Body of pancreas (tissue), 4 donors: ENCODE data around the gene MTMR1. TPM values are rescaled to one million over a fixed set of nuclear protein-coding genes. Genes with fewer than 3 reads are reported as not detected.

Experiments
- ATAC-seq: fragments of 150-250 bp; one replicate; pipeline ENCODE4 v1.9.1; 2016
- DNase-seq, 4 donors: peaks; one replicate each; pipeline ENCODE4 v3.0.0-alpha.2; 2019
- H3K27ac ChIP-seq, 4 donors: fragments of 200-600 bp; sonication (generic); 1 replicate in 3 of 4; 2 replicates in 1 of 4; pipeline versions ENCODE4 v1.5.1 to v1.6.1; 2016 to 2019; ENCODE audit warnings: mild to moderate bottlenecking in 1 of 4, mixed read lengths in 1 of 4, moderate library complexity in 1 of 4
- H3K27me3 ChIP-seq, 2 donors: fragments of 200-600 bp; sonication (generic); one replicate each; pipeline ENCODE4 v1.6.0; 2016; ENCODE audit warnings: mild to moderate bottlenecking in 1 of 2
- H3K36me3 ChIP-seq, 2 donors: fragments of 200-600 bp; sonication (generic); replicated peaks in 1 of 2; 2 replicates each; pipeline ENCODE4 v1.5.1; 2016; ENCODE audit warnings: low read depth in 2 of 2; ENCODE audit not compliant: insufficient read depth in 1 of 2
- H3K4me1 ChIP-seq: fragments of 200-600 bp; sonication (generic); one replicate; pipeline ENCODE4 v1.6.0; 2016
- H3K4me3 ChIP-seq, 2 donors: fragments of 200-600 bp; sonication (generic); 1 replicate in 1 of 2; 2 replicates in 1 of 2; pipeline ENCODE4 v1.5.1; 2016 to 2019
- H3K9me3 ChIP-seq, 3 donors: fragments of 200-600 bp; sonication (generic); 1 replicate in 2 of 3; 2 replicates in 1 of 3; pipeline ENCODE4 v1.5.1; 2016
- CTCF ChIP-seq, 7 experiments: fragments of 450-650 bp in 4 of 7; fragments of 200-600 bp in 3 of 7; sonication (generic) in 3 of 7; IDR thresholded peaks; one replicate each; pipeline ENCODE4 v1.5.1; 2016 to 2019; ENCODE audit warnings: antibody characterized with exemption in 7 of 7
- POLR2A ChIP-seq, 3 donors: fragments of 450-650 bp; IDR thresholded peaks; one replicate each; pipeline ENCODE4 v1.6.1; 2016; ENCODE audit warnings: antibody characterized with exemption in 3 of 3, mild to moderate bottlenecking in 2 of 3
- WGBS, 2 donors: methylation state at CpG; one replicate each; pipeline ENCODE4 v1.1.5; 2017; 5-methylcytosine and 5-hydroxymethylcytosine counted together
- intact Hi-C: fragments of 100-400 bp; cut with DNase I; formaldehyde crosslinking; loops from one replicate; pipeline ENCODE4 v1.15.1; 2023
- total RNA-seq, 2 donors: library from RNA; depleted of rRNA; stranded (reverse); fragments of >200 nt; gene quantifications; one replicate each; pipeline ENCODE4 v1.1.0, GENCODE V29; 2016

MTMR1 gene
- total RNA-seq, 2 donors from 2014 or later = 7.6 to 9.1 TPM

DNA sequence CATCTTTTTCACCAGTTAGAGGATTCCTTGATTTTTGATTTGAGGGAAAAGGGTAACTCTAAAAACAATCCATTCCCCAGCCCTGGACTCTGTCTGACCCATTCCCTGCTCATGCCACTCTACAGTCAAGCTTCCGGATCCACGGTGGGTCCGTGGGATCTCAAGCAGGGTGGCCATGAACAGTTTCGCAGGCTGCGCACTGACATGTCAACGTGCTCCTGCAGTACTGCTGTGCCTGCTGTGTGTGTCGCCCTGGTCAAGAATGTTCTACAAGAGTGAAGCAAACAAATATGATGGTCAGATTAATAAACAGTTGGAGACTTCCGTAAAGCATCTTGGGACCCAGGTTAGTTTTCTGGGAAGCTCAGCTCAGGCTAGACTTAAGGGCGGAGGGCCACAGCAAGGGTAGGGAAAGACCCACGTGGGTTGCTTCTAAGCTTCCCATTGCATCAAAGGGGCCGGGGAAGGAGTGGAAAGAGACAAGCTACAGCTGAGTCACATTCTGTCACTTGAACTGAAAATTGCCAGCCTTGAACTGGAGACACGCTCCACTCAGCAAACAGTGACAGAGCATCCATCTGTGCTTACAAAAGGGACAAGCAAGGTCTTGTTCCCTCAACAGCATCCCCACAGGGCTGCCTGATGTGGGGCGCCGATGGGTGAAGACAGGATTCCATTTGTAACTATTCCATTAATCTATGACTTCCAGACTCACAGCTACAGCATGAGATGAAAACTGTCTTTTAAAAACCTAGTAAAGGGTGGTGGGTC is 81.8 kb downstream of the MTMR1 start:
- no peak overlapping the region for H3K4me3 ChIP-seq
- intact Hi-C loops = loop anchor here (5.0 kb wide), 1 partner anchor 307 kb away; no protein-coding TSS in a partner anchor
- no peak for ATAC-seq
- H3K9me3 ChIP-seq = no peaks in the 10 kb centered on the region
- no peaks in the 10 kb centered on the region for H3K36me3 ChIP-seq
- WGBS, 2 donors = 95 to 96% methylated on average over 12 to 14 of the region's 14 CpGs
- H3K27ac ChIP-seq = no peak overlapping the region
- DNase-seq = no peak
- TF ChIP-seq CTCF (IDR thresholded peaks at IDR 0.05) (no peak), POLR2A (IDR thresholded peaks at IDR 0.05) (no peak)
- no peaks in the 10 kb centered on the region for H3K27me3 ChIP-seq
- no peaks in the 10 kb centered on the region for H3K4me1 ChIP-seq

GRCh38 chrX:150775569-150776350 is 82.6 kb downstream of the MTMR1 start:
- intact Hi-C loops = no loop called here
- Histone ChIP-seq H3K9me3 (no peaks in the 10 kb centered on the region), H3K27me3 (no peaks in the 10 kb centered on the region), H3K4me3 (no peak overlapping the region), H3K27ac (no peak overlapping the region), H3K36me3 (no peaks in the 10 kb centered on the region), H3K4me1 (no peaks in the 10 kb centered on the region)
- no peak for DNase-seq
- WGBS, 2 donors = 72% methylated on average over 4 of the region's 18 CpGs; no CpG with 5 or more reads in 1 of the 2 donors
- no peak for ATAC-seq
- TF ChIP-seq POLR2A (IDR thresholded peaks at IDR 0.05) (no peak), CTCF (IDR thresholded peaks at IDR 0.05) (no peak)

DNA sequence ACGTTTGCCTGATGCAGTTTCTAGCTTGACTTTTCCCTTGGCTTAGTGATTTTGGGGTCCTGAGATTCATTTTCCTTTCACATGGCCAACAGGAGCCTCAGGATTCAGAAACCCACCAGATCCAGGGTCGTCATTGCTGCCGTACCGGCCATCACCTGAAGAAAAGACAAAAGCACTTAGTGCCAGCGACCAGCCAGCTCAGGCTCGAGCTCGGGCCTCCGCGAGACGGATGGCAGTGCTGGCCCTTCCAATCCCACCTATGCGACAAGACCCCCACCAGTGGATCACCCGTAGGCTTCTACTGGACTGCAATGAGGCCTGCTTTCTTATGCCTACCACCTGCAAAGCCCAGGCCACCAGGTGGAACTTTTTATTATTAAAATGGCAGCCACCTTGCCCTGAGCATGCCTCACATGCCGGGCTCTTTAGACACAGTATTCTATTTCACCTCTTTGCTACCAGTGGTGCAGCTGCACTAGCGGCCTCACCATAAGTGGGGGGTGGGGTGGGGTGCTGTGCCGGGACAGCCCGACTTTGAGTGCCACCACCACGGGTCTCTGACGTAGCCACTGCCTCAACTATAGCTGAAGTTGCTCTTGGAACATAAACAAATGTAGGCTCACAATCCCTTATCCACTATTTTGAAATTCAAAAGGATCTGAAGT is 84.3 kb downstream of the MTMR1 start:
- Histone ChIP-seq H3K27ac (no peak overlapping the region), H3K36me3 (no peaks in the 10 kb centered on the region), H3K4me1 (no peaks in the 10 kb centered on the region), H3K4me3 (no peak overlapping the region), H3K27me3 (no peaks in the 10 kb centered on the region), H3K9me3 (no peaks in the 10 kb centered on the region)
- ATAC-seq (no peak), DNase-seq (no peak)
- WGBS, 2 donors = 96% methylated on average over 13 of the region's 18 CpGs; no CpG with 5 or more reads in 1 of the 2 donors
- TF ChIP-seq CTCF (IDR thresholded peaks at IDR 0.05) (no peak), POLR2A (IDR thresholded peaks at IDR 0.05) (no peak)
- intact Hi-C loops = no loop called here

GRCh38 chrX:150779385-150779784 is 86.2 kb downstream of the MTMR1 start:
- ATAC-seq (no peak), DNase-seq (no peak)
- H3K27me3 ChIP-seq = no peaks in the 10 kb centered on the region
- 70 to 86% methylated on average over 8 of the region's 8 CpGs for WGBS, 2 donors
- H3K36me3 ChIP-seq = no peaks in the 10 kb centered on the region
- no peak overlapping the region for H3K4me3 ChIP-seq
- intact Hi-C loops = no loop called here
- H3K9me3 ChIP-seq = no peaks in the 10 kb centered on the region
- TF ChIP-seq POLR2A (IDR thresholded peaks at IDR 0.05) (no peak), CTCF (IDR thresholded peaks at IDR 0.05) (no peak)
- H3K27ac ChIP-seq = no peak overlapping the region
- no peaks in the 10 kb centered on the region for H3K4me1 ChIP-seq
